ENCODE results near the gene ASB3.

ASB3 gene

GRCh38 chr2:53640466-53640865 is 146.3 kb downstream of the ASB3 start:
- no peak overlapping the region for H3K4me3 ChIP-seq (ENCODE audit: low read depth, low read length)
- TF ChIP-seq CTCF (IDR thresholded peaks at IDR 0.05; ENCODE audit: insufficient read depth, low read length, missing control alignments): no peak
- no peak for DNase-seq (ENCODE audit: low read depth, low spot score)
- CTCF ChIA-PET: no interaction called here
- POLR2A ChIA-PET: no interaction called here

- H3K4me3 ChIP-seq (ENCODE audit: low read depth, low read length): no peak overlapping the region
- DNase-seq (ENCODE audit: low read depth, low spot score): no peak
- ChIA-PET CTCF (no interaction called here), POLR2A (no interaction called here)
- TF ChIP-seq CTCF (IDR thresholded peaks at IDR 0.05; ENCODE audit: insufficient read depth, low read length, missing control alignments): no peak
Observed at GRCh38 chr2:53636596-53636995, 150.2 kb downstream of the ASB3 start.

GRCh38 chr2:53636109-53636508 is 150.6 kb downstream of the ASB3 start:
- no peak overlapping the region for H3K4me3 ChIP-seq (ENCODE audit: low read depth, low read length)
- ChIA-PET CTCF (no interaction called here), POLR2A (no interaction called here)
- TF ChIP-seq CTCF (IDR thresholded peaks at IDR 0.05; ENCODE audit: insufficient read depth, low read length, missing control alignments): no peak
- no peak for DNase-seq (ENCODE audit: low read depth, low spot score)

GRCh38 chr2:53635694-53636093 is 151.1 kb downstream of the ASB3 start:
- no peak overlapping the region for H3K4me3 ChIP-seq (ENCODE audit: low read depth, low read length)
- DNase-seq (ENCODE audit: low read depth, low spot score): no peak
- no peak for TF ChIP-seq CTCF (IDR thresholded peaks at IDR 0.05; ENCODE audit: insufficient read depth, low read length, missing control alignments)
- CTCF ChIA-PET: no interaction called here
- POLR2A ChIA-PET: no interaction called here

GRCh38 chr2:53633441-53633840 is 153.3 kb downstream of the ASB3 start:
- H3K4me3 ChIP-seq (ENCODE audit: low read depth, low read length): no peak overlapping the region
- no peak for DNase-seq (ENCODE audit: low read depth, low spot score)
- POLR2A ChIA-PET: no interaction called here
- CTCF ChIA-PET: no interaction called here
- no peak for TF ChIP-seq CTCF (IDR thresholded peaks at IDR 0.05; ENCODE audit: insufficient read depth, low read length, missing control alignments)

GRCh38 chr2:53632714-53633113 is 154.0 kb downstream of the ASB3 start:
- ChIA-PET CTCF (no interaction called here), POLR2A (no interaction called here)
- no peak overlapping the region for H3K4me3 ChIP-seq (ENCODE audit: low read depth, low read length)
- no peak for TF ChIP-seq CTCF (IDR thresholded peaks at IDR 0.05; ENCODE audit: insufficient read depth, low read length, missing control alignments)
- peak; percentile 83 for DNase-seq (ENCODE audit: low read depth, low spot score)

Measured in AG04449 (cell line).